SK-N-DZ (cell line): ENCODE results near the gene CCDC12.

ENCODE experiments used
- DNase-seq: peaks from one replicate; pipeline ENCODE4 v3.0.0-alpha.2; 2015; ENCODE audit warnings: low spot score

Gene CCDC12

DNA sequence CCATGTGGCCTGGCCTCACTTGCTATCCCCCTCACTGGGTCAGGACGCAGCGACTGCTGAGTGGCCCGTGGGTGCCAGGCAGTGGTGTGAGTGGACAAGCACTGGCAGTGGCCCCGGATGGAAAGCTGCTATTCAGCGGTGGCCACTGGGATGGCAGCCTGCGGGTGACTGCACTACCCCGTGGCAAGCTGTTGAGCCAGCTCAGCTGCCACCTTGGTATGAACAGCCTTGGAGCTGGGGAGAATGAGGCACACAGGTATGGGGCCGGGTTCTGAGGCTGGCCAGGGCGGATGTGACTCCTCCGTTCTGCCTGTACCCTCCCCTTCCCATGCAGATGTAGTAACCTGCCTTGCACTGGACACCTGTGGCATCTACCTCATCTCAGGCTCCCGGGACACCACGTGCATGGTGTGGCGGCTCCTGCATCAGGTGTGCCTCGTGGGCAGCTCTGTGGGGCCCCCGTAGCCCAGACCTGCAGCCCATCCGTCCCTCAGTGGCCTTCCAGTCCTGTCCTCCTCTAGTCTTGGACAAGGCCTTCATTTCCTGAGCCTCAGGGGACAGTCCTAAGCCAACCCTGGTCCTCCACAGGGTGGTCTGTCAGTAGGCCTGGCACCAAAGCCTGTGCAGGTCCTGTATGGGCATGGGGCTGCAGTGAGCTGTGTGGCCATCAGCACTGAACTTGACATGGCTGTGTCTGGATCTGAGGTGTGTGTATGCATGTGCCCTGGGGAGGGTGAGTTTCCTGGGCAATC, 31.1 kb upstream of the CCDC12 start:
- DNase-seq: no peak

DNA sequence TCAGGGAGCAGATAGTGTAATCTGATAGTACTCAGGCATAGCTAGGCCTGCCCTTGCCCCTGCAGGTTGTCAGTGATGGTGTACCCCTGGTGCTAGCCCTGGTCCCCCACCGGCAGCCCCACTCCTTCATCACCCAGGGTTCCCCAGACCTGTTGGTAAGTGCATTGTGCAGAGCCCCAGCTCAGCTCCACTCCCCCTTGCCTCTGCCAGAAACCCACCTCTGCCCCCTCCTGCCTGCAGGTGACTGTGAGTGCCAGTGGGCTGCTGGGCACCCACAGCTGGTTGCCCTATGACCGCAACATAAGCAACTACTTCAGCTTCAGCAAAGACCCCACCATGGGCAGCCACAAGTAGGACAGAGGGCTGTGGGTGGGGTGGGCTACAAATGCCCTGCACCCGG, 30.5 kb upstream of the CCDC12 start:
- no peak for DNase-seq

DNA sequence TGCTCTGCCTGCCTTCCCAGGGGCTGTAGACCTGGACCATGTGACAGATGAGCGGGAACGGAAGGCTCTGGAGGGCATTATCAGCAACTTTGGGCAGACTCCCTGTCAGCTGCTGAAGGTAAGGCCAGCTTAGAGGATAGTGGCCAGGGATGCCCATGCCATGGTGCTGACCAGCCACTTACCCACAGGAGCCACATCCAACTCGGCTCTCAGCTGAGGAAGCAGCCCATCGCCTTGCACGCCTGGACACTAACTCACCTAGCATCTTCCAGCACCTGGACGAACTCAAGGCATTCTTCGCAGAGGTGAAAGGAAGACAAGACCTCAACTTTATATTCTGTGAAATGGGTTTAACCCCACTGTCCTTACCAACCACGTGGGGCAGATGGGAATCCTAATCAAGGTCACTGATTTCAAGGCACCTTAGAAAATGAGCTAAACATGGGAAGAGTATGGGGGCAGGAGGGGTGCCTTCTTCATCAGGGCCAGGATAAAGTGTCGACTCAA, 29.7 kb upstream of the CCDC12 start:
- DNase-seq: no peak

DNA sequence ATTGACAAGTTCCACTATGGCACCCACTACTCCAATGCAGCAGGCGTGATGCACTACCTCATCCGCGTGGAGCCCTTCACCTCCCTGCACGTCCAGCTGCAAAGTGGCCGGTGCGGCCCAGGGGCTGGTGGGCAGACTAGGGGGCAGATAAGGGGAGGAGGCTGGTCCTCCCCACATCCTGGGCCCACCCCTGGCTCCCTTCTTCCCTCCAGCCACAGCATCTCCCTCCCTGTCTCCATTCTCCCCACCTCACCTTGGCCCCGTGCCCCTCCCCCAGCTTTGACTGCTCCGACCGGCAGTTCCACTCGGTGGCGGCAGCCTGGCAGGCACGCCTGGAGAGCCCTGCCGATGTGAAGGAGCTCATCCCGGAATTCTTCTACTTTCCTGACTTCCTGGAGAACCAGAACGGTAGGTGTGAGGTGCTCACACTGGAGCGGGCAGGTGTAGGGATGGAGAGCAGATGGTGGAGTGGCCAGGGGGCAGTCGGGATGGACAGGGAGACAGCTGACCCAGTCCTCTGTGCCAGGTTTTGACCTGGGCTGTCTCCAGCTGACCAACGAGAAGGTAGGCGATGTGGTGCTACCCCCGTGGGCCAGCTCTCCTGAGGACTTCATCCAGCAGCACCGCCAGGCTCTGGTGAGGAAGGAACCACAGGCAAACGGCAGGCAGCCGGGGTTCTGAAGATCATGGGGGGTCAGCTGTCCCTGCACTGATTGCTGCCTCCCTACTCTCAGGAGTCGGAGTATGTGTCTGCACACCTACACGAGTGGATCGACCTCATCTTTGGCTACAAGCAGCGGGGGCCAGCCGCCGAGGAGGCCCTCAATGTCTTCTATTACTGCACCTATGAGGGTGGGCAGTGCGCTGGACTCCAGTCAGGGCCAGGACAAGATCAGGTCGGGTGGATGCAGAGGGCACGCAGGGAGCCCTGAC, 28.9 kb upstream of the CCDC12 start:
- DNase-seq: no peak

DNA sequence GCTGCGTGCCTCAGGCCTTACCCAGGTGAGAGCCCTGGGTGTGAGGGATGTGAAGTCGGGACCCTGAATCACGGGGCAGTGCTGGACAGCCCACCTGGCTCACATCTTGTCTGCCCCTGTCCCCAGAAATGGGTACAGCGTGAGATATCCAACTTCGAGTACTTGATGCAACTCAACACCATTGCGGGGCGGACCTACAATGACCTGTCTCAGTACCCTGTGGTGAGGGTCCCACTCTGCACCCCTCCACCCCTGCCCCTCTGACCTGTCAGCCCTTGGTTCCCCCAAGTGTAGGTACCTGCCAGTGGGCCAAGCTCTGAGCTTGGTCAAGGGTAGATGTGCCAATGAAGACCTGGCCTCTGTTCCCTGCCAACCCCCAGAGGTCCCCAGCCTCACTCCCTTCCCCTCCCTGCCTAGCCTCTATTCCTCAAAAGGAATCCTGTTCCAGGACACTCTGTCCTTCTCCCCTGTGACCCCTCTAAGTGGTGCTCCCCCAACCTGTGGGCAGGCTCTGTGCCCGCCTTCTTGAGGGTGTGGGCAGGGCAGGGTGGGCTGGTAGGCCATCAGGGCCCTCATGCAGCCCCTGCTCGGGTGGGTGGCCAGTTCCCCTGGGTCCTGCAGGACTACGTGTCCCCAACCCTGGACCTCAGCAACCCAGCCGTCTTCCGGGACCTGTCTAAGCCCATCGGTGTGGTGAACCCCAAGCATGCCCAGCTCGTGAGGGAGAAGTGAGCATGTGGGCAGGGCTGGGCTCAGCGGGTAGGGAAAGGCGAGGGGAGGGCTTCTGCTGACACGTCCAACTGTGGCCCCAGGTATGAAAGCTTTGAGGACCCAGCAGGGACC, 28.0 kb upstream of the CCDC12 start:
- no peak for DNase-seq

DNA sequence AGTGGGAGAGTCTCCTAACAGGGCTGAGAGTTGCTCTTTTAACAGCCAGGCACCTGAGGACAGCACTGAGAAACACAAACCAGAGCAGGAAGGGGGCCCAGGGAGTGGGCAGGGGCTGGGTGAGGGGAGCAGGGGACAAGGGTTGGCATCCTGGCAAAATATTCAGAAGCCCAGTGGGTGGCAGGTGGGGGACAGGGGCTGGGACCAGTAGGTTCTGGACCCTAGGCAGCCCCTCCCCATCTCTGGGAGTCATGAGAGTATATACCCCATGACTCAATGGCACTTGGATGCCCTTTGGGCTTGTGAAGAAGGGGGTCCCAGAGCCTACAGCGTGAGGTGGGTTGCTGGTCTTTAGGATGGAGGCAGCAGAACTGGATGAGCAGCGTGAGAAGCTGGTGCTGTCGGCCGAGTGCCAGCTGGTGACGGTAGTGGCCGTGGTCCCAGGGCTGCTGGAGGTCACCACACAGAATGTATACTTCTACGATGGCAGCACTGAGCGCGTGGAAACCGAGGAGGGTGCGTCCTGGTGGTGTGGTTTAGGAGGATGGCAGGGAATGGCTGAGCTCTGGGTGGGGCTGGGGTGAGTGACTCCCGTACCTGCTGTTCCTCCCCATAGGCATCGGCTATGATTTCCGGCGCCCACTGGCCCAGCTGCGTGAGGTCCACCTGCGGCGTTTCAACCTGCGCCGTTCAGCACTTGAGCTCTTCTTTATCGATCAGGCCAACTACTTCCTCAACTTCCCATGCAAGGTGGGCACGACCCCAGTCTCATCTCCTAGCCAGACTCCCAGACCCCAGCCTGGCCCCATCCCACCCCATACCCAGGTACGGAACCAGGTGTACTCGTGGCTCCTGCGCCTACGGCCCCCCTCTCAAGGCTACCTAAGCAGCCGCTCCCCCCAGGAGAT, 27.2 kb upstream of the CCDC12 start:
- no peak for DNase-seq

DNA sequence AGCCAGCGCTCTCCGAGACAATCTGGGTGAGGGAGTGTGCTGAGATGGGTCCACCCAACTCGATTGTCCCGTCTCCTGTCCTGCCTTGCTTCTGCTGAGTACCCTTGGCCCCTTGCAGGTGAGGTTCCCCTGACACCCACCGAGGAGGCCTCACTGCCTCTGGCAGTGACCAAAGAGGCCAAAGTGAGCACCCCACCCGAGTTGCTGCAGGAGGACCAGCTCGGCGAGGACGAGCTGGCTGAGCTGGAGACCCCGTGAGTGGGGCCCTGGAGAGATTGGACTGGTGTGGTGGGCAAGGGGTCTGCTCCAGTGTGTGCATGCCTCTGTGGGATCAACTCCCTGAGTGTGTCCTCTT, 26.5 kb upstream of the CCDC12 start:
- DNase-seq: no peak

DNA sequence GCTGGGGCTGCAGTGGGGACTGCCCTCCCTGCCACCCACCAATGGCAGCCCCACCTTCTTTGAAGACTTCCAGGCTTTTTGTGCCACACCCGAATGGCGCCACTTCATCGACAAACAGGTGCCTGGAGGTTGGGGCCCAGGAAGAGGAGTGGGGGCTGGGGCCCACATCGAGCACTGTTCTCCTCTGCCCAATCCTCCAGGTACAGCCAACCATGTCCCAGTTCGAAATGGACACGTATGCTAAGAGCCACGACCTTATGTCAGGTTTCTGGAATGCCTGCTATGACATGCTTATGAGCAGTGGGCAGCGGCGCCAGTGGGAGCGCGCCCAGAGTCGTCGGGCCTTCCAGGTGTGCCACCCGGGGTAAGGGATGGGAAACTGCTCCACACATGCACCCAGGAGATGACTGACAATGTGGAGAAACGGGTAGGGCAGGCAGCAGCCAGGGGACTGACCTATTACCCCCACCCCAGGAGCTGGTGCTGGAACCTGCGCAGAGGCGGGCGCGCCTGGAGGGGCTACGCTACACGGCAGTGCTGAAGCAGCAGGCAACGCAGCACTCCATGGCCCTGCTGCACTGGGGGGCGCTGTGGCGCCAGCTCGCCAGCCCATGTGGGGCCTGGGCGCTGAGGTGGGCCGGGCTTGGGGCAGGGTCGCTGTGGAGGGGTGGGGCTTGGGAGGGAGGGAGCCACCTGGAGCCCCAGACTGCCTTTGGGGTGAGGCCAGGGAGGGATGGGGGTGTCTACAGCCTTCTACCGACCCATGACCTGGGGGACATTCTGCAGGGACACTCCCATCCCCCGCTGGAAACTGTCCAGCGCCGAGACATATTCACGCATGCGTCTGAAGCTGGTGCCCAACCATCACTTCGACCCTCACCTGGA, 25.9 kb upstream of the CCDC12 start:
- no peak for DNase-seq

DNA sequence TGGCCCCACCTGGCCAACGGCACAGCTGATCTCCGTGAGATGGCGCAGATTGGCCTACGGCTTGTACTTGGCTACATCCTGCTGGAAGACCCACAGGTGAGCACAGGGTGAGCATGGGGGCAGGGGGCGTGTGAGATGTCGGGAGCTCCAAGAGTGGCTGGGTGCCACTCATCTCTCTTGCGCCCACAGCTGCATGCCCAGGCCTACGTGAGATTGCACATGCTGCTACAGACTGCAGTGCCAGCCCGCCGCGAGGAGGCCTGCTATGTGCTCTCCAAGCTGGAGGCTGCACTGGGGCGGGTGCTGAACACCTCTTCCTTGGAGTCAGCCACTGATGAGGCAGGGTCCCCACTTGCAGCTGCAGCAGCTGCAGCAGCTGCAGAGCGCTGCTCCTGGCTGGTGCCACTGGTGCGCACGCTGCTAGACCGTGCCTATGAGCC, 25.2 kb upstream of the CCDC12 start:
- no peak for DNase-seq

DNA sequence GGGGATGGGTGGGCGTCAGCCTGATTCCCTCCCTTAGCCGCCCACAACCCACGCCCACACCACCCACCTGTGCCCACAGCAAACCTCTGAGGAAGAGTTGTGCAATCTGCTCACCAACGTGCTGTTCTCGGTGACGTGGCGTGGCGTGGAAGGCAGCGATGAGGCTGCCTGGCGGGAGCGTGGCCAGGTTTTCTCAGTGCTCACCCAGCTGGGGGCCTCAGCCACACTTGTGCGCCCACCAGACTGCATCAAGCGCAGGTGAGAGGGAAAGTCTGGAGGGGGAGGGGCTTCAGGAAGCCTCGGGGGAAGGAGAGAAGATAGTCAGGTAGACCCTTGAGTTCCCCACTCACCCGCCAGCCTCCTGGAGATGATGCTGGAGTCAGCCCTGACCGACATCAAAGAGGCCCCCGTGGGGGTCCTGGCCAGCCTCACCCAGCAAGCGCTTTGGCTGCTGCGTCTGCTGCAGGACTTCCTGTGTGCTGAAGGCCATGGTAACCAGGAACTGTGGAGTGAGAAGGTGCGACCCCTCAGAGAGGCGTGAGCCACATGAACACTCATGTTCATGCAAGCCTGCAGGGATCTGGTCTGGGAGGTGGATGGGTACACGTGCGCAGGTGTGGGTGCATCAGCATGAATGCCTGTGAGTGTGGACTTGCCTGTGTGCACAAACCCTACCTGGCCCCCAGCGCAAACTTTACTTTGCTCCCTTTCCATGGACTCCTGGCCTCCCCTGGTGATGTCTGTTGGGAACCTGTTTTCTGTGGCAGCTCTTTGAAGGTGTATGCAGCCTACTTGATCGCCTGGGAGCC, 24.6 kb upstream of the CCDC12 start:
- no peak for DNase-seq

DNA sequence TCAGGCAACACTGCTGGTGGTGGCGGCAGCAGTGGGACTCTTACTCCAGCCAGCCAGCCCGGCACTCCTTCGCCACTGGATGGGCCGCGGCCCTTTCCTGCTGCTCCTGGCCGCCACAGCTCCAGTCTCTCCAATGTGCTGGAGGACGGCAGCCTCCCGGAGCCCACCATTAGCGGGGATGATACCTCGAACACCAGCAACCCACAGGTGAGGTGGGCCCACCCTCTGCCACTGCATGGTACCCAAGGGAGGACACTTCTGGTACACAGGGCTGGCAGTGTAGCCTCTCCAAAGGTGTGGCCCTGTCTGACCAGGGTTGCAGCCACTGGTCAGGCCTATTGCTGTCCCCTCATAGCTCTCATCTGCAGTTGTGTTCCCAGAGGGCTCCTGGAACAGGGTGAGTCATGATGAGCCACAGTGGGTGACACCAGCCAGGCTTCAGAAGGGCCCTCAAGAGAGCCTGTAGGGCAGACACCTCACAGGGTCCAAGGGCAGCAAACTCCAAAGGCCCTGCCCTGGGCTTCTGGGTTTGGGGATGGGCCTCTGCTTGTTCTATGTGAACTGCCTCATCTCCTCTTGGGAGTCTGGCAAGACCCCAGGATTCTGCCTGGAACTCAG, 23.8 kb upstream of the CCDC12 start:
- no peak for DNase-seq

DNA sequence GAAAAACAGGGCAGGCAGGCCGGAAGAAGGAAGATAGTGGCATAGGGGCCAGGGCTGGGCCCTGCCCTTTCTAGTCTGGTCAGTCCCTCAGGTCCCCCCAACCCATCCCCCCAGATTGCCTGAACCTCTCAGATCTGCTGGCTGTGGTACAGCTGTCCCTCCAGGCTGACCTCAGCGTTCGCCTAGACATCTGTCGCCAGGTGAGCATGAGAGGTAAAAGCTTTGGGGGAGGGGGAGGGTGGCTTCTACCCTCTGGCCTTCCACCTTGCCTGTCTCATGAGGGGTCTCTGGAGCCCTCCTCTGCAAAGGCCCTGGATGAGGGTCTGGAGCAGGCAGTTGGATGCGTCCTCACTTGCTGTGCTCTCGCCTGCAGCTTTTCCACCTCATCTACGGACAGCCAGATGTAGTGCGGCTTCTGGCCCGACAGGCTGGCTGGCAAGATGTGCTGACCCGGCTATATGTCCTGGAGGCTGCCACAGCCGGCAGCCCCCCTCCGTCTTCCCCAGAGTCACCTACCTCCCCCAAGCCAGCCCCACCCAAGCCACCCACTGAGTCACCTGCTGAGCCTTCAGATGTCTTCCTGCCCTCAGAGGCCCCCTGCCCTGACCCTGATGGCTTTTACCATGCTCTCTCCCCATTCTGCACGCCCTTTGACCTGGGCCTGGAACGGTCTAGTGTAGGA, 23.1 kb upstream of the CCDC12 start:
- no peak for DNase-seq

DNA sequence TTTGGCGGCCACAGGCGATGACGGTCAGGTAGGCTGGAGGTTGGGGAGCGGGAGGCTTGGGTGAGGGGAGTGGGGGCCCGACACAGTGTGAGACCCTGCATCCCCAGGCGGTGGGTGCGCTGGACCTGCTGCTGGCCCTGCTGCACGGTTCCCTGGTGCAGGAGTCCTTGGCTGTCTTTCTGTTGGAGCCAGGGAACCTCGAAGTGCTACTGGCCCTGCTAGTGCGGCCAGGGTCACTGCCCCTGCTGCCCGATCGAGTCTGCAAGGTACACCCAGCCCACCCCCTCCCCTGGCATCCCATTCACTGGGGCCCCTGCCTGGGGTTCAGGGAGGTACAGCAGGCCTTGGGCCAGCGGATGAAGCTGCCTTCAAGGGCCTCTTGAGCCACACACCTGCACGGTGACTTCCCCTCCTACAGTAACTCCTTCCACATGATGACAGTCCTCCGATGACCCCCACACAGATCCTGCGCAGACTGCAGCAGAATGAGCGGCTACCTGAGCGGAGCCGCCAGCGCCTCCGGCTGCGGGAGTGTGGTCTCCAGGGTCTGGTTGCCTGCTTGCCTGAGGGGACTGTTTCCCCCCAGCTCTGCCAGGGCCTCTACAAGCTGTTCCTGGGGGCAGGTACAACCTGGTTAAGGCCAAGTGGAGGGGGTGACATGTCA, 22.4 kb upstream of the CCDC12 start:
- DNase-seq: no peak

DNA sequence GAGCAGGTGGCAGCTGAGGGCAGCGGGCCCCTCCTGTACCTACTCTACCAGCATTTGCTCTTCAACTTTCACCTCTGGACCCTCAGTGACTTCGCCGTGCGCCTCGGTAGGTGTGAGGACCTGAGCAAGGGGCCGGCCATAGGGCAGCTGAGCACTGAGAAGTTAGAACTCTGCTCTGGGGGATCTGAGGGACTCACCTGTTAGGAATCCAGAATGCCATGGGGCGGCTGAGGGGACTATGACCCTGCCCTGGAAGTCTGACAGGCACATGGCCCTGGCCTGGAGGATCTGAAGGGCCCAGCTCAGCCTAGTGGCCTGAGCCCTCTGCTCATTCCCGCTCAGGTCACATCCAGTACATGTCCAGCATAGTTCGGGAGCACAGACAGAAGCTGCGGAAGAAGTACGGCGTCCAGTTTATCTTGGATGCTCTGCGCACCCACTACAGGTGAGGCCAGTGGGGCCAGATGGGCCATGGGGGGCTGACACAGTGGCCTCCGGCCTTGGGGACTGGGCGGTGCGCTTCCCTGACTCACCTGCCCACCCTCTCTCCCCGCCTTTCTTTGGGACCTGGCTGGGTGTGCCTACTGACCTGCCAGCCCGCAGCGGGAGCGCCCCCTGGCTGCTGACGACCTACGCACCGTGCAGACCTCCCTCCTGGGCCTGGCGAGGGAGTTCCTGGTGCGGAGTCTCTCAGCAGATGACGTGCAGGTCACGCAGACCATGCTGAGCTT, 21.7 kb upstream of the CCDC12 start:
- DNase-seq: peak; percentile 35

DNA sequence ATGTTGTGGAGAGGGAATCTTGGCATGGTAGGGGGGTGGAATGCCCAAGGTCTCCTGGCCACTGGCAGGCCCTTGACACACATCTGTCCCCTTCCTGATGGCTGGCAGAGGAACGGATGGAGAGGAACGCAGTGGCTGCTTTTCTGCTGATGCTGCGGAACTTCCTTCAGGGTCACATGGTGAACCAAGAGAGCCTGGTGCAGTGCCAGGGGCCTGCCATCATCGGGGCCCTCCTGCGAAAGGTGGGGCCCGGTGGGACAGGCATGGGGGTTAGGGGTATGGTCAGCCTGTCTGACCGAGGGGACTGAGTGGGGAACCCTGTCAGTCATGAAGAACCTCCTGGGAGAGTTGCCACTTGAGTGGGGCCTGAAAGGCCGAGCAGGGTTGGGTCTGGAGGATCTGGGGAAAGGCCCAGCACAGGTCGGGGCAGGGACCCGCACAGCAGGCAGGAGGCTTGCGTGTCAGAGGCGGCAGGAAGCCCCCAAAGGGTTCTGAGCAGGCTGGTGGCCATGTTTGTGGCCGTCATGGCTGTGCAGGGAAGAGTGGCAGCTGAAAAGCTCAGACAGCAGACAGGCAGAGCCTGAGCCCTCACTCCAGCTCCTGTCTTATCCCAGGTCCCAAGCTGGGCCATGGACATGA, 21.0 kb upstream of the CCDC12 start:
- no peak for DNase-seq
